GM18951 (cell line): Measurements from ENCODE around the gene EIF4E1B.

Experiments used
- POLR2A ChIP-seq: IDR thresholded peaks from 4 replicates; pipeline ENCODE4 v1.6.1; 2011; ENCODE audit warnings: mild to moderate bottlenecking; ENCODE audit not compliant: insufficient read length, insufficient read depth; ENCODE audit errors: extremely low read depth
- in situ Hi-C: fragments of 300-500 bp; cut with MboI; formaldehyde crosslinking; loops from one replicate; pipeline ENCODE4 v1.12.0; 2022; ENCODE audit warnings: low sequenced_read_pairs, mixed read lengths, inconsistent platforms; ENCODE audit not compliant: unreplicated experiment

Gene EIF4E1B

GRCh38 chr5:176639208-176639607, 8.7 kb downstream of the EIF4E1B start:
- no peak for TF ChIP-seq POLR2A
- in situ Hi-C loops, result no loop called here

GRCh38 chr5:176639981-176640380, 9.5 kb downstream of the EIF4E1B start:
- in situ Hi-C loops, result no loop called here
- no peak for TF ChIP-seq POLR2A

GRCh38 chr5:176640616-176641015, 10.1 kb downstream of the EIF4E1B start:
- TF ChIP-seq POLR2A, result no peak
- in situ Hi-C loops, result no loop called here

- TF ChIP-seq POLR2A, result no peak
- in situ Hi-C loops, result no loop called here
Measured at GRCh38 chr5:176642675-176643490, 12.4 kb downstream of the EIF4E1B start.

- in situ Hi-C loops, result no loop called here
- TF ChIP-seq POLR2A, result no peak
Measured at GRCh38 chr5:176643491-176644219, 13.2 kb downstream of the EIF4E1B start.

- in situ Hi-C loops, result no loop called here
- no peak for TF ChIP-seq POLR2A
Measured at GRCh38 chr5:176644294-176644693, 13.8 kb downstream of the EIF4E1B start.

- in situ Hi-C loops, result no loop called here
Measured at GRCh38 chr5:176644878-176645670, 14.6 kb downstream of the EIF4E1B start.

GRCh38 chr5:176646049-176646706, 15.7 kb downstream of the EIF4E1B start:
- in situ Hi-C loops, result no loop called here
- no peak for TF ChIP-seq POLR2A

More at GRCh38 chr5:176644878-176645670, 14.6 kb downstream of the EIF4E1B start:
- no peak for TF ChIP-seq POLR2A

GRCh38 chr5:176646707-176647029, 16.2 kb downstream of the EIF4E1B start:
- in situ Hi-C loops, result no loop called here
- TF ChIP-seq POLR2A, result no peak

- in situ Hi-C loops, result no loop called here
- peak; percentile 98 for TF ChIP-seq POLR2A
Measured at GRCh38 chr5:176647030-176647842, 16.8 kb downstream of the EIF4E1B start, which contains the start of gene TSPAN17. Gene TSPAN17, plus strand, starts transcription at chr5:176647484. Its CDS starts 132 bp downstream, at chr5:176647616.

GRCh38 chr5:176647843-176648473, 17.5 kb downstream of the EIF4E1B start:
- no peak for TF ChIP-seq POLR2A
- in situ Hi-C loops, result no loop called here
